Mesothelial cell of epicardium (in vitro differentiated cells): ENCODE measurements around the gene CD38. TPM values are rescaled to one million over a fixed set of nuclear protein-coding genes. Genes with fewer than 3 reads are reported as not detected.

Experiments used
- DNase-seq, 2 experiments: peaks; one replicate each; pipeline ENCODE4 v3.0.0; 2021; ENCODE audit warnings: low spot score in 2 of 2; ENCODE audit not compliant: unreplicated experiment in 2 of 2
- H3K27ac Mint-ChIP-seq: 2 replicates; pipeline ENCODE4 v1.8.0; 2021; ENCODE audit warnings: mixed read lengths
- H3K27me3 Mint-ChIP-seq: 2 replicates; pipeline ENCODE4 v1.8.0; 2021; ENCODE audit warnings: low read depth, mixed read lengths
- H3K36me3 Mint-ChIP-seq: 2 replicates; pipeline ENCODE4 v1.8.0; 2021; ENCODE audit warnings: mixed read lengths
- H3K4me1 Mint-ChIP-seq: 2 replicates; pipeline ENCODE4 v1.8.0; 2021; ENCODE audit warnings: mixed read lengths
- H3K4me3 Mint-ChIP-seq: 2 replicates; pipeline ENCODE4 v1.8.0; 2021; ENCODE audit warnings: mild to moderate bottlenecking, moderate library complexity, mixed read lengths
- H3K9me3 Mint-ChIP-seq: 2 replicates; pipeline ENCODE4 v1.8.0; 2021; ENCODE audit warnings: mixed read lengths
- CTCF ChIP-seq: fragments of 200-600 bp; sonication (generic); IDR thresholded peaks from one replicate; pipeline ENCODE4 v1.5.0; 2021; ENCODE audit warnings: antibody characterized with exemption; ENCODE audit not compliant: unreplicated experiment
- total RNA-seq: library from RNA; stranded (reverse); gene quantifications from 3 replicates; pipeline ENCODE4 v1.2.1, GENCODE V29; 2021

Gene CD38
- total RNA-seq, 1 donor from 2014 or later: 0.20 TPM

- H3K36me3 Mint-ChIP-seq: no peaks in the 10 kb centered on the region
- H3K4me1 Mint-ChIP-seq: no peaks in the 10 kb centered on the region
- H3K27ac Mint-ChIP-seq: no peak overlapping the region
- peaks cover 6% of the 10 kb centered on the region for H3K27me3 Mint-ChIP-seq
- DNase-seq: no peak
- H3K9me3 Mint-ChIP-seq: peaks cover 4% of the 10 kb centered on the region
- TF ChIP-seq CTCF: no peak
- no peak overlapping the region for H3K4me3 Mint-ChIP-seq
Observed at GRCh38 chr4:15898902-15899301, 120.8 kb downstream of the CD38 start.

DNA sequence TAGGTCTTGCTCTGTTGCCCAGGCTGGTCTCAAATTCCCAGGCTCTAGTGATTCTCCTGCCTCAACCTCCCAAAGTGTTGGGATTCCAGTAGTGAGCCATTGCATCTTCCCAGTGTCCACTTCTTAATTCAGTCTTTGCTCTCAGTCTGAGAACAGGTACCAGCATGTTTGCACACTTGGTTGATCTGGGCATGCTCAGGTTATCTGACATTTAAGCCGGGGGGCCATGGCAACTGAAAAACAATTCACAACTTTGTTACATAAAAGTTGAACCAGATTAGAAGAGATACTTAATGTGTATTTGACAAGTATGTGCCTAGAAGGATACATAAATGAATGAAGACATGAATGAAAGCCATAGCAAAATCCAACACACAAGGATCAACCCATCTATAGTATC lies 121.4 kb downstream of the CD38 start:
- Mint-ChIP-seq H3K36me3 (no peaks in the 10 kb centered on the region), H3K9me3 (peaks cover 8% of the 10 kb centered on the region), H3K27ac (no peak overlapping the region), H3K4me3 (no peak overlapping the region), H3K4me1 (no peaks in the 10 kb centered on the region), H3K27me3 (peaks cover 6% of the 10 kb centered on the region)
- TF ChIP-seq CTCF: no peak
- no peak for DNase-seq

- H3K4me1 Mint-ChIP-seq: no peaks in the 10 kb centered on the region
- H3K27me3 Mint-ChIP-seq: peaks cover 6% of the 10 kb centered on the region
- no peak for TF ChIP-seq CTCF
- peaks cover 15% of the 10 kb centered on the region for H3K9me3 Mint-ChIP-seq
- H3K36me3 Mint-ChIP-seq: no peaks in the 10 kb centered on the region
- no peak overlapping the region for H3K27ac Mint-ChIP-seq
- no peak overlapping the region for H3K4me3 Mint-ChIP-seq
- DNase-seq: no peak
Observed at GRCh38 chr4:15901007-15901406, 122.9 kb downstream of the CD38 start.

DNA sequence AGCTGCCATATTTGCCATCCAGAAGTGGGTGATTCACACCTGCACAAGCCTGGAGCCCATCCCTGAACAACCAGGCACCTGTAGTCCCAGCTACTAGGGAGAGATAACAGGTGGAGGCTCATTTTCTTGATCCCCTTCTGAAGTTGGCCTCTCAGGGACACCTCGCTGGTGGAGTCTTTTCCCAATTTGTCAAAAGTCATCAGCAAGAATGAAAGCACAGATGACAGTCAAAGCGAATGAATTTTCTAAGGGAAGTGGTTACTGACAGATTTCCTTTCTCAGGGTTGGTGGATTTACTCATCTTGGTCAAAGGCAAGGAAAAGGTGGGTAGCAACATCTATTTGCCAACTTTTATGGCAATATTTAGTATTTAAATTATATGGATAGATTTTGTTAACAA lies 123.9 kb downstream of the CD38 start:
- Mint-ChIP-seq H3K27me3 (peaks cover 6% of the 10 kb centered on the region), H3K9me3 (peaks cover 15% of the 10 kb centered on the region), H3K4me3 (no peak overlapping the region), H3K36me3 (no peaks in the 10 kb centered on the region), H3K27ac (no peak overlapping the region), H3K4me1 (no peaks in the 10 kb centered on the region)
- no peak for TF ChIP-seq CTCF
- DNase-seq: no peak

GRCh38 chr4:15902746-15903145 lies 124.6 kb downstream of the CD38 start:
- H3K27ac Mint-ChIP-seq: no peak overlapping the region
- H3K9me3 Mint-ChIP-seq: peaks cover 15% of the 10 kb centered on the region
- H3K27me3 Mint-ChIP-seq: peaks cover 6% of the 10 kb centered on the region
- DNase-seq: no peak
- H3K4me1 Mint-ChIP-seq: peaks cover 3% of the 10 kb centered on the region
- H3K36me3 Mint-ChIP-seq: no peaks in the 10 kb centered on the region
- H3K4me3 Mint-ChIP-seq: no peak overlapping the region
- no peak for TF ChIP-seq CTCF

Other genes with a start within 250 kb of the CD38 start
- gene FBXL5, start 123.0 kb upstream of the CD38 start, total RNA-seq: 51.6 to 56.5 TPM (median 53.1 TPM) in 3 replicates
- gene FAM200B, start 96.5 kb upstream of the CD38 start, total RNA-seq: 32.0 to 37.7 TPM (median 36.1 TPM) in 3 replicates
- gene BST1, start 75.3 kb upstream of the CD38 start, total RNA-seq: 0.42 to 1.0 TPM (median 0.58 TPM) in 3 replicates
- gene FGFBP1, start 160.4 kb downstream of the CD38 start, total RNA-seq: 0.96 to 1.6 TPM (median 1.2 TPM) in 3 replicates
- not detected in 3 replicates for gene FGFBP2, start 184.8 kb downstream of the CD38 start, total RNA-seq